Right lobe of liver (tissue), 6 donors: ENCODE measurements around the gene C1QTNF1. TPM values are rescaled to one million over a fixed set of nuclear protein-coding genes. Genes with fewer than 3 reads are reported as not detected.

ENCODE experiments used
- ATAC-seq, 4 donors: fragments of 200-7000 bp; cut with Tn5 transposase; one replicate each; pipeline ENCODE4 v1.9.1; 2020; ENCODE audit warnings: mild to moderate bottlenecking in 4 of 4, moderate library complexity in 4 of 4
- DNase-seq, 3 donors: peaks; one replicate each; pipeline ENCODE4 v3.0.0-alpha.2; 2020
- H3K27ac ChIP-seq, 3 donors: fragments of 200-600 bp; one replicate each; pipeline ENCODE4 v1.8.0; 2022
- H3K27me3 ChIP-seq, 2 donors: fragments of 200-600 bp; one replicate each; pipeline ENCODE4 v1.8.0; 2022
- H3K36me3 ChIP-seq, 4 donors: fragments of 200-600 bp; sonication (generic) in 1 of 4; one replicate each; pipeline versions ENCODE4 v1.5.1 to v1.8.0; 2017 to 2022; ENCODE audit warnings: control low read depth in 1 of 4
- H3K4me1 ChIP-seq, 4 donors: fragments of 200-600 bp; sonication (generic) in 1 of 4; one replicate each; pipeline versions ENCODE4 v1.5.1 to v1.8.0; 2017 to 2022; ENCODE audit warnings: control low read depth in 1 of 4
- H3K4me3 ChIP-seq, 3 donors: fragments of 200-600 bp; one replicate each; pipeline ENCODE4 v1.8.0; 2022
- H3K9me3 ChIP-seq, 4 donors: fragments of 200-600 bp; sonication (generic) in 1 of 4; one replicate each; pipeline versions ENCODE4 v1.5.1 to v1.8.0; 2017 to 2022; ENCODE audit warnings: control low read depth in 1 of 4
- POLR2A ChIP-seq: fragments of 450-650 bp; IDR thresholded peaks from one replicate; pipeline ENCODE4 v1.6.1; 2017; ENCODE audit warnings: antibody characterized with exemption, mild to moderate bottlenecking
- WGBS: methylation state at CpG from one replicate; pipeline ENCODE4 v1.1.6; 2018; ENCODE audit warnings: low coverage, low lambda C conversion rate; ENCODE audit not compliant: insufficient coverage; ENCODE audit errors: missing lambda C conversion rate; 5-methylcytosine and 5-hydroxymethylcytosine counted together
- intact Hi-C, 2 donors: fragments of 100-400 bp; cut with DNase I; formaldehyde crosslinking; loops; one replicate each; pipeline versions ENCODE4 v1.11.2 to v1.14.1; 2022
- total RNA-seq, 6 experiments: library from RNA; depleted of rRNA in 2 of 6; stranded (reverse); fragments of >200 nt in 2 of 6; fragmentation: NEBNext Ultra II Directional in 3 of 6; extraction: Animal tissue kit (Norgen Biotek cat#: 25700) in 3 of 6; gene quantifications; one replicate each; pipeline versions ENCODE4 v1.1.0 to v1.2.4, GENCODE V29; 2016 to 2023
- TF ChIP-seq, protein P1 (sequence below), 4 donors: fragments of 200-600 bp in 3 of 4; fragments of 450-650 bp in 1 of 4; IDR thresholded peaks; one replicate each; pipeline versions ENCODE4 v1.5.1 to v1.8.0; 2016 to 2022; ENCODE audit warnings: antibody characterized with exemption in 4 of 4, mild to moderate bottlenecking in 2 of 4
- donor health status: DM: no; HTN: yes; CAD: no.
- donor health status: DM: no; HTN: no; CAD: no.
- donor health status: DM: no; HTN: no; CAD: no.
- donor health status: DM: no; HTN: yes; CAD: no.
- donor health status: DM: no; HTN: yes; CAD: no.

C1QTNF1 gene
- total RNA-seq, 6 experiments from 2014 or later, result 9.8 to 40.2 (median 26.2) TPM

DNA sequence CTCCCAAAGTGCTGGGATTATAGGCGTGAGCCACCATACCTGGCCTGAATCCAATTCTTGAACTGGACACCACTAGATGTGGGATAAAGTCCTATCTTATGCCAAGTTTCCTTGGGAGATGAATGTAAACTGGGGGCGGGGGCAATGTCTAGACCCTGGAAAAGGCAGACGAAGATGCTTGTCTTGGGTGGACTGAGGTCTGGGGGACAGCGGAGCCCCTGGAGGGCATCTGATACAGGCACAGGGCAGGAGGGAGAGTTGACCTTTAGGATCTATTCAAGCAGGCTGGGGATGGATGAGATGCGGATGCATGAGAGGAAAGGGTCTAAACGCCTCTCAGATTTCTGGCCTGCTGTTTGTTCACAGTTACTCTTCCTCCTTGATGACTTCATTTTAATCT lies 11.7 kb downstream of the C1QTNF1 start:
- Histone ChIP-seq H3K4me3 (no peak overlapping the region), H3K27me3 (no peaks in the 10 kb centered on the region), H3K27ac (no peak overlapping the region), H3K9me3 (no peaks in the 10 kb centered on the region), H3K36me3 (no peaks in the 10 kb centered on the region), H3K4me1 (no peaks in the 10 kb centered on the region)
- intact Hi-C loops, result no loop called here
- 78% methylated on average over 3 of the region's 6 CpGs for WGBS
- ATAC-seq (no peak), DNase-seq (no peak)
- TF ChIP-seq, protein P1, sequence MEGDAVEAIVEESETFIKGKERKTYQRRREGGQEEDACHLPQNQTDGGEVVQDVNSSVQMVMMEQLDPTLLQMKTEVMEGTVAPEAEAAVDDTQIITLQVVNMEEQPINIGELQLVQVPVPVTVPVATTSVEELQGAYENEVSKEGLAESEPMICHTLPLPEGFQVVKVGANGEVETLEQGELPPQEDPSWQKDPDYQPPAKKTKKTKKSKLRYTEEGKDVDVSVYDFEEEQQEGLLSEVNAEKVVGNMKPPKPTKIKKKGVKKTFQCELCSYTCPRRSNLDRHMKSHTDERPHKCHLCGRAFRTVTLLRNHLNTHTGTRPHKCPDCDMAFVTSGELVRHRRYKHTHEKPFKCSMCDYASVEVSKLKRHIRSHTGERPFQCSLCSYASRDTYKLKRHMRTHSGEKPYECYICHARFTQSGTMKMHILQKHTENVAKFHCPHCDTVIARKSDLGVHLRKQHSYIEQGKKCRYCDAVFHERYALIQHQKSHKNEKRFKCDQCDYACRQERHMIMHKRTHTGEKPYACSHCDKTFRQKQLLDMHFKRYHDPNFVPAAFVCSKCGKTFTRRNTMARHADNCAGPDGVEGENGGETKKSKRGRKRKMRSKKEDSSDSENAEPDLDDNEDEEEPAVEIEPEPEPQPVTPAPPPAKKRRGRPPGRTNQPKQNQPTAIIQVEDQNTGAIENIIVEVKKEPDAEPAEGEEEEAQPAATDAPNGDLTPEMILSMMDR (IDR thresholded peaks at IDR 0.05), result no peak
- no peak for TF ChIP-seq POLR2A

DNA sequence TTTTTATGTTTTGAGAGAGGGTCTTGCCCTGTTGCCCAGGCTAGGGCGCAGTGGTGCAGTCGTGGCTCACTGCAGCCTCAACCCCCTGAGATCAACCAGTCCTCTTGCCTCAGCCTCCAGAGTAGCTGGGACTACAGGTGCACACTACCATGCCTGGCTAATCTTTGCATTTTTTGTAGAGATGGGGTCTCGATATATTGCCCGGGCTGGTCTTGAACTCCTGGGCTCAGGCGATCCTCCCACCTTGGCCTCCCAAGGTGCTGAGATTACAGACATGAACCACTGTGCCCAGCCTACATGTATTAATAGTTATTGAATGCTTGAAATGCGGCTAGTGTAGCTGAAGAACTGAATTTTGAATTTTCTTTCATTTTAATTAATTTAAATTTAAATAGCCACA lies 12.2 kb downstream of the C1QTNF1 start:
- no peak for DNase-seq
- no peaks in the 10 kb centered on the region for H3K4me1 ChIP-seq
- H3K9me3 ChIP-seq, result no peaks in the 10 kb centered on the region
- H3K27ac ChIP-seq, result no peak overlapping the region
- ATAC-seq, result no peak
- intact Hi-C loops, result no loop called here
- TF ChIP-seq, protein P1 (IDR thresholded peaks at IDR 0.05), result no peak
- TF ChIP-seq POLR2A, result no peak
- no peak overlapping the region for H3K4me3 ChIP-seq
- H3K36me3 ChIP-seq, result no peaks in the 10 kb centered on the region
- H3K27me3 ChIP-seq, result no peaks in the 10 kb centered on the region
- 81% methylated on average over 5 of the region's 6 CpGs for WGBS

DNA sequence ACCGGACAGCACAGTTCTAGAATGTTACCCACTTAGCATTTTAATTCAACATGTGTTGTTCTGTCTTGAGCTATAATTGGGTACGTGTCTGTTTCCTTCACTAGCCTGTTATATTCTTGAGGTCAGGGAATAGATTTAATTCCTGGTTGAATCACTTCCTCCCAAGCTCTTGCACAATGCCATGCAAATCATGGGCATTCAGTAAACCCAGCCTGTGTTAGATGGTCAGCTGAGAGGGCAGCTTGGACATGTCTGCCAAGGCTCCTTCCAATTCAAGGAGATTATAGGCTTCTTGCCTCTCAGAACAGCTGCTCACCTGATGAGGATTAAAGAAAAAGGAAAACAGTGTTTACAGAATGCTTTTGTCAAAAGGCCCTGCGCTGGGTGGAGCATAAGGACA lies 12.6 kb downstream of the C1QTNF1 start:
- intact Hi-C loops, result no loop called here
- Histone ChIP-seq H3K36me3 (no peaks in the 10 kb centered on the region), H3K27ac (no peak overlapping the region), H3K4me1 (no peaks in the 10 kb centered on the region), H3K9me3 (no peaks in the 10 kb centered on the region), H3K27me3 (no peaks in the 10 kb centered on the region), H3K4me3 (no peak overlapping the region)
- DNase-seq (no peak), ATAC-seq (peak; percentile 52 to 76 (median 65))
- 42% methylated on average over 3 of the region's 3 CpGs for WGBS
- TF ChIP-seq, protein P1 (IDR thresholded peaks at IDR 0.05), result no peak
- no peak for TF ChIP-seq POLR2A

- H3K4me3 ChIP-seq, result no peak overlapping the region
- ATAC-seq (peak in 1 of 4 donors; percentile 16), DNase-seq (no peak)
- H3K4me1 ChIP-seq, result no peaks in the 10 kb centered on the region
- intact Hi-C loops, result no loop called here
- H3K36me3 ChIP-seq, result no peaks in the 10 kb centered on the region
- 54% methylated on average over 3 of the region's 8 CpGs for WGBS
- no peaks in the 10 kb centered on the region for H3K9me3 ChIP-seq
- TF ChIP-seq, protein P1 (IDR thresholded peaks at IDR 0.05), result no peak
- no peak for TF ChIP-seq POLR2A
- no peaks in the 10 kb centered on the region for H3K27me3 ChIP-seq
- H3K27ac ChIP-seq, result no peak overlapping the region
Observed at GRCh38 chr17:79038545-79039135, 14.7 kb downstream of the C1QTNF1 start.

DNA sequence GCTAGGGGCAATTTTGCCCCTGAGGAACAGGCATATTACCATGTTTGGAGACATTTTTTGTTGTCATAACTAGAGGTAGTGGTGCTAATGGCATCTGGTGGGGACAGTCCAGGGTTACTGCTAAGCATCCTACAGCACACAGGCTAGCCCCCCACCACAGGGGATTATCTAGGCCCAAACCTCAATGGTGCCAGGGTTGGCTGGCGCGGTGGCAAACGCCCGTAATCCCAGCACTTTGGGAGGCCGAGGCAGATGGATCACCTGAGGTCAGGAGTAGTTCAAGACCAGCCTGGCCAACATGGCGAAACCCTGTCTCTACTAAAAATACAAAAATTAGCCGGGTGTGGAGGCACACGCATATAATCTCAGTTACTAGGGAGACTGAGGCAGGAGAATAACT lies 15.2 kb downstream of the C1QTNF1 start:
- no peak for ATAC-seq
- no peak for TF ChIP-seq POLR2A
- TF ChIP-seq, protein P1 (IDR thresholded peaks at IDR 0.05), result no peak
- H3K4me3 ChIP-seq, result no peak overlapping the region
- H3K4me1 ChIP-seq, result no peaks in the 10 kb centered on the region
- H3K27ac ChIP-seq, result no peak overlapping the region
- no peaks in the 10 kb centered on the region for H3K36me3 ChIP-seq
- DNase-seq, result no peak
- no peaks in the 10 kb centered on the region for H3K9me3 ChIP-seq
- H3K27me3 ChIP-seq, result no peaks in the 10 kb centered on the region
- WGBS, result 73% methylated on average over 6 of the region's 8 CpGs
- intact Hi-C loops, result no loop called here
